ENCODE results near the gene SCIMP. TPM values are rescaled to one million over a fixed set of nuclear protein-coding genes. Genes with fewer than 3 reads are reported as not detected.
"Not testable (repeated sequence)": the region's sequence is repeated elsewhere in the genome, so short reads cannot be mapped to it uniquely, and the experiment has no call there.

SCIMP gene
- total and polyA plus RNA-seq, 2 of the 13 experiments (the other 11 are each of a cell fraction or from before 2014, with no cell fraction given): not detected

- CTCF ChIA-PET (ENCODE audit: low intra/inter-chr PET ratio, low total read pairs): no interaction called here
These were observed 53.0 kb downstream of the SCIMP start for GRCh38 chr17:5181509-5182305.

GRCh38 chr17:5179003-5179402 lies 55.7 kb downstream of the SCIMP start:
- Histone ChIP-seq H3K27me3 (ENCODE audit: control insufficient read depth in 1 of 2, insufficient read depth in 2 of 2, low read length in 2 of 2) (no peaks in the 10 kb centered on the region), H2AFZ (ENCODE audit: low read length) (no peak overlapping the region), H3K4me1 (ENCODE audit: insufficient read depth, low read length) (no peaks in the 10 kb centered on the region), H3K27ac (ENCODE audit: extremely low read length, insufficient read depth, low read length) (no peak overlapping the region), H3K9ac (ENCODE audit: insufficient read depth, low read depth, low read length) (no peak overlapping the region), H3K9me3 (ENCODE audit: low read length) (peaks cover 28% of the 10 kb centered on the region), H3K36me3 (replicated peaks in 1 of 2; ENCODE audit: control insufficient read depth in 1 of 2, insufficient read depth in 2 of 2, low read length in 2 of 2) (no peaks in the 10 kb centered on the region), H3K79me2 (ENCODE audit: insufficient read depth, low read length) (no peaks in the 10 kb centered on the region), H3K4me2 (ENCODE audit: low read depth, low read length) (no peak overlapping the region), H3K4me3 (replicated peaks in 1 of 3; ENCODE audit: insufficient read depth in 1 of 3, low read depth in 2 of 3, low read length in 3 of 3) (no peak overlapping the region), H4K20me1 (ENCODE audit: insufficient read depth, low read length) (no peaks in the 10 kb centered on the region)
- ChIA-PET CTCF (ENCODE audit: low intra/inter-chr PET ratio, low total read pairs) (no interaction called here), POLR2A (no interaction called here)
- 64% methylated on average over 11 of the region's 12 CpGs for WGBS (ENCODE audit: low lambda C conversion rate)
- intact Hi-C loops (cut with micrococcal nuclease; ENCODE audit: unreplicated experiment): no loop called here
- no peak for TF ChIP-seq ZFP41 (CRISPR knock-in tag; IDR thresholded peaks at IDR 0.05; ENCODE audit: borderline replicate concordance)
- no peak for TF ChIP-seq ZNF746 (CRISPR knock-in tag; IDR thresholded peaks at IDR 0.05)
- no peak for TF ChIP-seq KLF16 (CRISPR knock-in tag; IDR thresholded peaks at IDR 0.05)
- no peak for TF ChIP-seq TCF7L2 (IDR thresholded peaks at IDR 0.05; ENCODE audit: low read depth, low read length)
- TF ChIP-seq ZKSCAN5 (CRISPR knock-in tag; IDR thresholded peaks at IDR 0.05): no peak
- TF ChIP-seq ZBTB7B (CRISPR knock-in tag; IDR thresholded peaks at IDR 0.05): no peak
- no peak for TF ChIP-seq SRSF4 (IDR thresholded peaks at IDR 0.05; ENCODE audit: low read depth, low read length, poor library complexity, severe bottlenecking)
- TF ChIP-seq RBM39 (IDR thresholded peaks at IDR 0.05; ENCODE audit: low read depth, low read length, poor library complexity, severe bottlenecking): no peak
- TF ChIP-seq MAX (IDR thresholded peaks at IDR 0.05): no peak
- FAIRE-seq: no peak
- in situ Hi-C loops (cut with HindIII; ENCODE audit: extremely low pct_ligation_motif_present, low pct_unique_long_range_greater_than_20kb): no loop called here
- DNase-seq (ENCODE audit: low spot score): no peak
- no peak for ATAC-seq
- BruUV-seq (replicated peaks): no TSS peak

More at GRCh38 chr17:5181509-5182305, 53.0 kb downstream of the SCIMP start:
- BruUV-seq (replicated peaks): no TSS peak
- 72% methylated on average over 10 of the region's 10 CpGs for WGBS (ENCODE audit: low lambda C conversion rate)
- intact Hi-C loops (cut with micrococcal nuclease; ENCODE audit: unreplicated experiment): no loop called here
- Histone ChIP-seq H2AFZ (ENCODE audit: low read length) (no peak overlapping the region), H3K27ac (ENCODE audit: extremely low read length, insufficient read depth, low read length) (no peak overlapping the region), H3K4me1 (ENCODE audit: insufficient read depth, low read length) (no peaks in the 10 kb centered on the region), H3K9ac (ENCODE audit: insufficient read depth, low read depth, low read length) (no peak overlapping the region), H3K36me3 (replicated peaks in 1 of 2; ENCODE audit: control insufficient read depth in 1 of 2, insufficient read depth in 2 of 2, low read length in 2 of 2) (no peaks in the 10 kb centered on the region), H3K9me3 (ENCODE audit: low read length) (peaks cover 31% of the 10 kb centered on the region), H3K4me2 (ENCODE audit: low read depth, low read length) (no peak overlapping the region), H3K27me3 (ENCODE audit: control insufficient read depth in 1 of 2, insufficient read depth in 2 of 2, low read length in 2 of 2) (no peaks in the 10 kb centered on the region), H3K4me3 (replicated peaks in 1 of 3; ENCODE audit: insufficient read depth in 1 of 3, low read depth in 2 of 3, low read length in 3 of 3) (no peak overlapping the region), H3K79me2 (ENCODE audit: insufficient read depth, low read length) (no peaks in the 10 kb centered on the region), H4K20me1 (ENCODE audit: insufficient read depth, low read length) (no peaks in the 10 kb centered on the region)
- POLR2A ChIA-PET: interaction anchor here (0.6 kb wide), 1 partner anchor 330 kb away, joined by 3 read pairs; no protein-coding TSS in a partner anchor
- DNase-seq (ENCODE audit: low spot score): no peak
- TF ChIP-seq ZNF75D (CRISPR knock-in tag; IDR thresholded peaks at IDR 0.05; ENCODE audit: borderline replicate concordance) (0 out of 2 replicates have a peak, but pooled peaks have one; percentile 52), CHD4 (IDR thresholded peaks at IDR 0.05; ENCODE audit: borderline replicate concordance, low read length) (no peak)
- no peak for FAIRE-seq
- in situ Hi-C loops (cut with HindIII; ENCODE audit: extremely low pct_ligation_motif_present, low pct_unique_long_range_greater_than_20kb): no loop called here
- no peak for ATAC-seq

GRCh38 chr17:5175027-5175426 lies 59.6 kb downstream of the SCIMP start:
- ATAC-seq; H3K4me1 ChIP-seq (ENCODE audit: insufficient read depth, low read length); H3K9ac ChIP-seq (ENCODE audit: insufficient read depth, low read depth, low read length); intact Hi-C loops (cut with micrococcal nuclease; ENCODE audit: unreplicated experiment); in situ Hi-C loops (cut with HindIII; ENCODE audit: extremely low pct_ligation_motif_present, low pct_unique_long_range_greater_than_20kb); H3K36me3 ChIP-seq (replicated peaks in 1 of 2; ENCODE audit: control insufficient read depth in 1 of 2, insufficient read depth in 2 of 2, low read length in 2 of 2); H4K20me1 ChIP-seq (ENCODE audit: insufficient read depth, low read length); DNase-seq (ENCODE audit: low spot score); H3K27ac ChIP-seq (ENCODE audit: extremely low read length, insufficient read depth, low read length); H3K4me2 ChIP-seq (ENCODE audit: low read depth, low read length); BruUV-seq (replicated peaks); H3K4me3 ChIP-seq (replicated peaks in 1 of 3; ENCODE audit: insufficient read depth in 1 of 3, low read depth in 2 of 3, low read length in 3 of 3); H3K9me3 ChIP-seq (ENCODE audit: low read length); H2AFZ ChIP-seq (ENCODE audit: low read length); FAIRE-seq; CTCF ChIA-PET (ENCODE audit: low intra/inter-chr PET ratio, low total read pairs); POLR2A ChIA-PET; H3K79me2 ChIP-seq (ENCODE audit: insufficient read depth, low read length); H3K27me3 ChIP-seq (ENCODE audit: control insufficient read depth in 1 of 2, insufficient read depth in 2 of 2, low read length in 2 of 2): not testable (repeated sequence)
- WGBS (ENCODE audit: low lambda C conversion rate): 69% methylated on average over 5 of the region's 7 CpGs
